ENCODE results near the gene NEK10.

NEK10 gene

DNA sequence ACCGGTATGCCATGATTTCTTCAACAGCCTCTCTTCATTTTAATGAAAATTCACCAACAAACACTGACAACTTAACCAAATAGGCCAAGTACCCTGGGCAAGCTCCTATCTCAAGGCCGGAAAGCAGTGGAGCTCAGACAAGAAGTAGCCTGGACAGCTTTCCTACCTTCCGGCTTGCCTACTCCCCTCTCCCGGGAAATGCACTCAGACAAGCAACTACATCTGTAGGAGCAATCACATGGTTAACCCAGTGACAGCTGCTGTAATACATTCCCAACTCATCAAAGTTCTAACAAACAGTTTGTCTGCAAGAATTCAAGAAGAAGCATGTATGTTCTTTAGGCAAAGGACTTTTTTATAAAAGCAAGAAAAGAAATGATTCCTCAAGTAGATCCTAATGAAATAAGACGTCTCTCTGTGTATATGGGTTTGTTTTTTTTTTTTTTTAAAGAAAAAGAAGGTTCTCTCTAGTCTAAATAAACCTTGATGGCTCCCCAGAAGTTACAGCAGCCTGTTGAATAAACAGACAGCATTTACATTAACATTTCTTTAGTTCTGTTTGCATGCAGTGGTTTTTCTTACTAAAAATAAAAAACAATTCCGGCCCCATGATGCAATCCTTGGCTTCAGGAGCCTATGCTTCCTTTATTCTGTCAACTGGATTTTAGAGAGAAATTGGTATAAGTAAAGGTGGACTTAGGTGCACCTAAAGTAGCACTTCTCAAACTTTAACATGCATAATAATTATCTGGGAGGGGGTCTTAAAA, 278.7 kb downstream of the NEK10 start:
- no peak for DNase-seq

DNA sequence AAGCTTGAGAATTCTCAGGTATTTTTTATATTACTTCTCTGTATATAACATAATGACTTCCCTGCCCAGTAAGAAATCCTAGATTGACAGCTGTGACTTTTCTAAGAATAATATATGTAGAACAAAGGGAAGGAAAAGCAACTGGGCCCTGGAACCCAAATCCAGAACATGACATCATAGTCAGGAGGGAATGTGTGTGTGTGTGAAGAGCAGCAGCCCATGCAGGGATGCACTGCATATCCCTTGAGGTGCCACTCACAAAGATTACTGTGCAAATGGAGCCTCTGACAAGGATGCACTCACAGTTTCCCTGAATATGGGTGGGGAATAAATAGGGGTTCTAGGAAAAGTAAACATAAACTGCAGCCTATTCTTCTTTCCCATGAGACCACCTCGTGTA, 279.5 kb downstream of the NEK10 start:
- DNase-seq: no peak

- no peak for DNase-seq
These were observed 280.1 kb downstream of the NEK10 start for GRCh38 chr3:27089068-27089467.

GRCh38 chr3:27085829-27086730, 283.1 kb downstream of the NEK10 start:
- DNase-seq: no peak

GRCh38 chr3:27081992-27082607, 287.1 kb downstream of the NEK10 start:
- no peak for DNase-seq

GRCh38 chr3:27081566-27081965, 287.6 kb downstream of the NEK10 start:
- no peak for DNase-seq

- DNase-seq: no peak
These were observed 289.0 kb downstream of the NEK10 start for GRCh38 chr3:27080258-27080525.

- no peak for DNase-seq
These were observed 289.5 kb downstream of the NEK10 start for GRCh38 chr3:27079427-27080257.

DNA sequence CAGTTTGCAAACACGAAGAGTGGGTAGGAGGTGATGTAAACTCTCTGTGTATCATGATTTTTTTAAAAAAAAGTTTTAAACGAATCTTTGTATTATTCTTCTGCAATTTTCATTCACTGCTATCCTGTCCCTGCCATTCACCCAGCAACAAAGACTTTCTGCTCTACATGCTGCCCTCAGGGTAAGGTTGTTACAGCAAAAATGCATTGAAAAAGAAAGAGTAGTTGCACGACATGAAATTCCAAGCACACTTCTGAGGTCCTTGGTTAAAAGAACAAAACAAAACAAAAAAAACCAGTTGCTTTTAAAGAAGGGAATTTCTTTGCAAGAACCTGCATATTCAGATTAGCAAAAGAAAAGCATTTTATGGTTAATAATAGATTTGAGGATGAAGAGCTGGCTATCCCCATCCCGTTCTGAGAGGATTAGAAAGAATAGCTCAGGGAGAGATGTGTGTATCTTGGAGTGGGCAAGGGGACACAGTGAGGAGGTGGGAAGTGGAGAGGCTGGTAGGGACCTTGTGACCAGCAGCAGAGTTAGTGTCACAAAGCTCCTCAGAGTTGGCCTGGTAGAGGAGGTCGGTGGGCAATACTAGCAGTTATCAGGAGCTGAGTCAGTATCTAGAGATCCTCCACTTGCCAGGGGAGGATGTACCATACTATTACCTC, 290.8 kb downstream of the NEK10 start:
- DNase-seq: no peak

DNA sequence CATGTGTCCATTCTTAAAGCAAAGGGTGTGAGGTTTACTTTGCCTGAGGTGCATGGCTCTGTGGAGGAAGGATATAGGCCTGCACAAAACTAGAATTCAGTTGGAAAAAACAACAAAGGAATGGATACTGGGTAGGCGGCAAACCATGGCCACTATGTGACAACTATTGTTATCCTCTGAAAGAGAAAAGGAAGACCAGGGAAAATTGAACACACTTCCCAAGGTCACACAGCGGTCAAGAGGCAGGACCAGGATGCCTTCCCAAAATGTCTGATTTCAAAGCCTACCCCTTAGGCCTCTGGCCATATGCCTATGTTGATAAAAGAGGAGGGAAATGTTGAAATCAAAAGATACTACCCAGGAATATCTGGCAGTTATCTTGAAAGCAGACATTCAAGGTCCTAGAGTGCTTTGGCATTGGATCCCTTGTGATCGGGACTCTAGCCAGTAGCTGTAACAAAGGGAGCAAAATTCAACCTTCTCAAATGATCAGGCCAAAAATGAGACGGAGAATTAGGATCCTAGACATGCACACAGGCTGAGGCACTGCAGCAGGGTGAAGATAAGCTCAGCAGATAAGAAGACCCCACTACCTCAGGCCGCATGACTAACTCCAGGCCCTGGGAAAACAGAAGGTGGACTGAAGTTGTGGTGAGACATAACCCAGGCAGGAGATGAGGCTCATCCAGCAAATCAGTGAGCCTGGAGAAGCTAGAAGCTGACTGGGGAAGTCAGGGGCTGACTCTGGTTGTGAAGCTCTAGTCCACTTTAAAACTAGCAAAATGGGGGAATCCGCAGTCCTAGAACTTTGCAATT, 292.2 kb downstream of the NEK10 start:
- DNase-seq: no peak

DNA sequence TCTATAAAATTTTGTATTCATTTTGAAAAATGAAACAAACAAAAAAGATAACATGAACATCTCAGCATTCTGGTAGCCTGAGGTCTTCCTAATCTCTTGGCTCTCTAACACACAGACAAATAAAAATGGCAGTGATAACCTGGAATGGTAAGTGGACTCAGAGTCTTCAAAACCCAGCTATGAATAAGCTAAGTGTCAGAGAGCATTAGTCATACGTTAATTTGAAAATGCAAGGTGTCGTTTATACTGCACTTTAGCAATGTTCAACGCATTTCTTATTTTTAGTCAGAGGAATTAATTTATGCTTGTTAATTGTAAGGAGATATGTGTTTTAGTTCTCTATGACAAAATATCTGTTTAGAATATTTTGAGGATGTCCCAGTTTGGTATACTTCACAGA, 294.3 kb downstream of the NEK10 start:
- no peak for DNase-seq

DNA sequence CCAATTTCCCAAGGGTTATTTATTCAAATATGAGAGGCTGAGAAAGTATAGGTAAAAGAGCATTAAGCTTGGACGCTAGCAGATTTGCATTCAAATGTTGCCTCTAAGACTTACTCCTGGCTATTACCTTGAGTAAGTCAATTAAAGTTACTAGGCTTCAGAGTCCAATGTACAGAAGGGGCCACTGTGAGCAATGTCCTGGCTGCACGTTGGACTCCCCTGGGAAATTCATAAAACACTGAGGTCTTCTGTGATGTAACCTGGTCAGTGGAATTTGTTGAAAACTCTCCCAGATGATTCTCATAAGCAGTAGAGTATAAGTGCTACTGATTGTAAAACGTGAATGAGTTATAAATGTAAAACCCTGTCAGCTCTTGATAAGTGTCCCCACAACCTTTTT, 295.3 kb downstream of the NEK10 start:
- DNase-seq: no peak

- no peak for DNase-seq
These were observed 296.2 kb downstream of the NEK10 start for GRCh38 chr3:27072810-27073651.

DNA sequence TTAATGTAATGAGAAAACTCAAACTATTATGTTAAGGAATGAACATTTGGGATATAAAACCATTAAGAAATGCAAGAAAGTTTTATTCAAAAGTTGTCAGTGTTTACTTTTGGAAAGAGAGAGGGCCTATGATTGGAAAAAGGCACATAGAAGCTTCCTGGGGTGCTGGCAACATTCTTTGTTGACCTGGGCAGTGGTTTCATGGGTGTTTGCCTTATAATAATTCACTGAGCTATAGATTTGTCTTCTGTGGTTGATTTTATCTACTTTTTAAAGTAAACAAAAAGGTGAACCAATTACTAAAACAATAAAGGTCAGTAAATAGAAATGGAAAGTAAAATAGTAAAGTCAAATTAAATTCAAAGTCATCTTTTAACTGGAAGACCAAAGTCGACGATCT, 308.8 kb downstream of the NEK10 start:
- DNase-seq: no peak

Data from activated naive CD4-positive, alpha-beta T cell treated with anti-CD3 and anti-CD28 coated beads, Interleukin-2, amount 50 U/mL, for 16 hours (primary cell).